Suprapubic skin (tissue), 4 donors: Measurements from ENCODE around the gene ERCC5.

Source experiments
- EP300 ChIP-seq: sonication (generic); formaldehyde crosslinking; IDR thresholded peaks from one replicate; pipeline ENCODE4 v1.6.1; 2017; ENCODE audit warnings: antibody characterized with exemption
- POLR2A ChIP-seq, 2 donors: fragments of 450-650 bp; IDR thresholded peaks; one replicate each; pipeline ENCODE4 v1.6.1; 2017; ENCODE audit warnings: antibody characterized with exemption in 2 of 2, mild to moderate bottlenecking in 2 of 2, moderate library complexity in 2 of 2
- POLR2AphosphoS5 ChIP-seq, 3 donors: sonication (generic); formaldehyde crosslinking; IDR thresholded peaks; one replicate each; pipeline ENCODE4 v1.6.1; 2017; ENCODE audit warnings: antibody characterized with exemption in 3 of 3
- TF ChIP-seq, protein P1 (sequence below), 2 donors: fragments of 200-600 bp in 1 of 2; fragments of 450-650 bp in 1 of 2; sonication (generic) in 1 of 2; IDR thresholded peaks; one replicate each; pipeline ENCODE4 v1.5.1; 2016 to 2019; ENCODE audit warnings: antibody characterized with exemption in 2 of 2, mild to moderate bottlenecking in 1 of 2, moderate library complexity in 1 of 2

DNA sequence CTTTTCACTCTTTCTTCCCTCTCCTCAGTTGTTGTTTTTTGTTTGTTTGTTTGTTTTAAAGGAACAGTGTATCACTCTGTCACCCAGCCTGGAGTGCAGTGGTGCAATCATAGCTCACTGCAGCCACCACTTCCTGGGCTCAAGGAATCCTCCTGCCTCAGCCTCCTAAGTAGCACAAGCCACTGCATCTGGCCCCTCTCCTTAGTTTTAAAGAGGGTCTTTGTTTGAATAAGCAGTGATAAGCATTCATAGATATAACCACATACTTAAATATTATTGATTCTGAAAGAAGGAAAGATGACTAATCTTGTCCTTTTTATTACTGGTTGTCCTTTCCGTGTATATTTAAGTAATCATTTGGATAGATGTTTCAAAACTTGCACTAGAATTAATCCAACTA is 26.7 kb downstream of the ERCC5 start:
- TF ChIP-seq, protein P1, sequence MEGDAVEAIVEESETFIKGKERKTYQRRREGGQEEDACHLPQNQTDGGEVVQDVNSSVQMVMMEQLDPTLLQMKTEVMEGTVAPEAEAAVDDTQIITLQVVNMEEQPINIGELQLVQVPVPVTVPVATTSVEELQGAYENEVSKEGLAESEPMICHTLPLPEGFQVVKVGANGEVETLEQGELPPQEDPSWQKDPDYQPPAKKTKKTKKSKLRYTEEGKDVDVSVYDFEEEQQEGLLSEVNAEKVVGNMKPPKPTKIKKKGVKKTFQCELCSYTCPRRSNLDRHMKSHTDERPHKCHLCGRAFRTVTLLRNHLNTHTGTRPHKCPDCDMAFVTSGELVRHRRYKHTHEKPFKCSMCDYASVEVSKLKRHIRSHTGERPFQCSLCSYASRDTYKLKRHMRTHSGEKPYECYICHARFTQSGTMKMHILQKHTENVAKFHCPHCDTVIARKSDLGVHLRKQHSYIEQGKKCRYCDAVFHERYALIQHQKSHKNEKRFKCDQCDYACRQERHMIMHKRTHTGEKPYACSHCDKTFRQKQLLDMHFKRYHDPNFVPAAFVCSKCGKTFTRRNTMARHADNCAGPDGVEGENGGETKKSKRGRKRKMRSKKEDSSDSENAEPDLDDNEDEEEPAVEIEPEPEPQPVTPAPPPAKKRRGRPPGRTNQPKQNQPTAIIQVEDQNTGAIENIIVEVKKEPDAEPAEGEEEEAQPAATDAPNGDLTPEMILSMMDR (IDR thresholded peaks at IDR 0.05) = no peak
- TF ChIP-seq POLR2AphosphoS5 (IDR thresholded peaks at IDR 0.05) (no peak), EP300 (no peak), POLR2A (IDR thresholded peaks at IDR 0.05) (no peak)
